Activated naive CD8-positive, alpha-beta T cell treated with anti-CD3 and anti-CD28 coated beads, Interleukin-2, amount 10 ng/mL, durations not matched to agents 7 days and 5 days (primary cell): ENCODE measurements around the gene ABHD12B. TPM values are rescaled to one million over a fixed set of nuclear protein-coding genes. Genes with fewer than 3 reads are reported as not detected.

Source experiments
- ATAC-seq: fragments of 150-1000 bp; cut with Tn5 transposase; one replicate; pipeline ENCODE4 v1.10.0; 2021; ENCODE audit warnings: low read depth, moderate library complexity
- POLR2A ChIA-PET: fragments of 350-600 bp; sonication (Branson Sonifier 250); formaldehyde crosslinking; loops from one replicate; lab custom pipeline; 2021; ENCODE audit warnings: antibody characterized with exemption; lab: Charles Lee
- DNase-seq: peaks from one replicate; pipeline ENCODE4 v3.0.0; 2021
- H3K27ac Mint-ChIP-seq: one replicate; pipeline ENCODE4 v1.8.0; 2022; ENCODE audit warnings: mild to moderate bottlenecking, mixed read lengths
- H3K27me3 Mint-ChIP-seq: one replicate; pipeline ENCODE4 v1.8.0; 2022; ENCODE audit warnings: mild to moderate bottlenecking, moderate library complexity, mixed read lengths
- H3K36me3 Mint-ChIP-seq: one replicate; pipeline ENCODE4 v1.8.0; 2021; ENCODE audit warnings: mild to moderate bottlenecking, mixed read lengths
- H3K4me1 Mint-ChIP-seq: one replicate; pipeline ENCODE4 v1.8.0; 2021; ENCODE audit warnings: mixed read lengths
- H3K4me3 Mint-ChIP-seq: one replicate; pipeline ENCODE4 v1.8.0; 2022; ENCODE audit warnings: mild to moderate bottlenecking, moderate library complexity, mixed read lengths
- H3K9me3 Mint-ChIP-seq: one replicate; pipeline ENCODE4 v1.8.0; 2021; ENCODE audit warnings: mixed read lengths
- total RNA-seq, 2 experiments: library from RNA; stranded (reverse); gene quantifications; one replicate each; pipeline ENCODE4 v1.2.3, GENCODE V29; 2021

The ABHD12B gene
- total RNA-seq, 2 experiments from 2014 or later: not detected

GRCh38 chr14:50920482-50921230, 48.8 kb downstream of the ABHD12B start:
- DNase-seq (no peak), ATAC-seq (no peak)
- Mint-ChIP-seq H3K27ac (no peak overlapping the region), H3K9me3 (no peaks in the 10 kb centered on the region), H3K4me1 (no peaks in the 10 kb centered on the region), H3K27me3 (peaks cover 8% of the 10 kb centered on the region), H3K36me3 (no peaks in the 10 kb centered on the region), H3K4me3 (no peak overlapping the region)
- POLR2A ChIA-PET: no interaction called here

DNA sequence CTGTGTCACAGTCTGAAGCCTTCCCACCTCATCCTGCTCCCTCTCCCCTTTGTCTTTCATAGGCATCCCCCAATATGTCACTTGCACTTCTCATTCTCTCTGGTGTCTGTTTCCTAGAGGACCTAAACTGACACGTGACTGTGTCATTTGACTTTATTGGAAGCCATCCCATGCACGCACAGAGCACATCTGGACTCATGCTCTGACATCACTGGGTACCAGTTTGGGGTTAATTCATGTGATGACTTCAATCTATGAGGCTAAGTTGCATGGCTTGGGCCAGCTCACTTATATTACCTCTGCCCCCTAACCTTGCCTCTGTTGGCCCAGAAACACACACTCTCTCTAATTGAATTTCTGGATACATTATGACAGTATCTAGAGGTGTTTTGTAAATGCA, 51.0 kb downstream of the ABHD12B start:
- H3K9me3 Mint-ChIP-seq: no peaks in the 10 kb centered on the region
- H3K4me3 Mint-ChIP-seq: no peak overlapping the region
- POLR2A ChIA-PET: no interaction called here
- H3K27me3 Mint-ChIP-seq: peaks cover 7% of the 10 kb centered on the region
- DNase-seq (no peak), ATAC-seq (no peak)
- no peaks in the 10 kb centered on the region for H3K36me3 Mint-ChIP-seq
- no peak overlapping the region for H3K27ac Mint-ChIP-seq
- H3K4me1 Mint-ChIP-seq: peaks cover 1% of the 10 kb centered on the region

- DNase-seq (no peak), ATAC-seq (no peak)
- Mint-ChIP-seq H3K27ac (no peak overlapping the region), H3K27me3 (peaks cover 4% of the 10 kb centered on the region), H3K4me1 (peaks cover 1% of the 10 kb centered on the region), H3K36me3 (no peaks in the 10 kb centered on the region), H3K4me3 (no peak overlapping the region), H3K9me3 (no peaks in the 10 kb centered on the region)
- POLR2A ChIA-PET: no interaction called here
These were observed 52.4 kb downstream of the ABHD12B start for GRCh38 chr14:50924236-50924635.

GRCh38 chr14:50924843-50925242, 53.0 kb downstream of the ABHD12B start:
- no peaks in the 10 kb centered on the region for H3K9me3 Mint-ChIP-seq
- H3K4me1 Mint-ChIP-seq: peaks cover 1% of the 10 kb centered on the region
- DNase-seq (no peak), ATAC-seq (no peak)
- H3K27me3 Mint-ChIP-seq: peaks cover 4% of the 10 kb centered on the region
- H3K4me3 Mint-ChIP-seq: no peak overlapping the region
- H3K27ac Mint-ChIP-seq: no peak overlapping the region
- H3K36me3 Mint-ChIP-seq: no peaks in the 10 kb centered on the region
- POLR2A ChIA-PET: no interaction called here

DNA sequence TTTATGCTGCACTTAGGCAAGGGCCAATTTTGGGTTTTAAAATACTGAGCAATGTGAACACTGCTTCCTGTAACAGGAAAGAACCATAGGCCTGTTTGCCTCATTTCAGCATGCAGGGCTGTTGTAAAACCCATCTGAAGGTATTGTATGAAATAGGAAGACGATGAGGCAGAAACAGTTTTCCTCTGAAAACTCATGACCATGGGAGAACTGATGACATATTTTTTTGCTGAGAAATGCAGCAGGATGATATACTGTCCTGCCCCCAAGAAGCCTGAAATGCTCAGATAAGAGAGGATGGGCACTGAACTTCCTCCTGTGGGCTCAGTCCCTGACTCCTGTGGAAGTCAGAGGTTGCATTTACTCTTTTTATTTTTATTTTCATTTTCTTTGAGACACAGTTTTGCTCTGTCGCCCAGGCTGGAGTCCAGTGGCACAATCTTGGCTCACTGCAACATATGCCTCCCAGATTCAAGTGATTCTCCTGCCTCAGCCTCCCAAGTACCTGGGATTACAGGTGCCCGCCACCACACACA, 55.1 kb downstream of the ABHD12B start:
- Mint-ChIP-seq H3K4me3 (no peak overlapping the region), H3K36me3 (no peaks in the 10 kb centered on the region), H3K4me1 (peaks cover 1% of the 10 kb centered on the region), H3K27me3 (peaks cover 14% of the 10 kb centered on the region), H3K27ac (no peak overlapping the region), H3K9me3 (no peaks in the 10 kb centered on the region)
- POLR2A ChIA-PET: no interaction called here
- DNase-seq: no peak
- ATAC-seq: no peak

DNA sequence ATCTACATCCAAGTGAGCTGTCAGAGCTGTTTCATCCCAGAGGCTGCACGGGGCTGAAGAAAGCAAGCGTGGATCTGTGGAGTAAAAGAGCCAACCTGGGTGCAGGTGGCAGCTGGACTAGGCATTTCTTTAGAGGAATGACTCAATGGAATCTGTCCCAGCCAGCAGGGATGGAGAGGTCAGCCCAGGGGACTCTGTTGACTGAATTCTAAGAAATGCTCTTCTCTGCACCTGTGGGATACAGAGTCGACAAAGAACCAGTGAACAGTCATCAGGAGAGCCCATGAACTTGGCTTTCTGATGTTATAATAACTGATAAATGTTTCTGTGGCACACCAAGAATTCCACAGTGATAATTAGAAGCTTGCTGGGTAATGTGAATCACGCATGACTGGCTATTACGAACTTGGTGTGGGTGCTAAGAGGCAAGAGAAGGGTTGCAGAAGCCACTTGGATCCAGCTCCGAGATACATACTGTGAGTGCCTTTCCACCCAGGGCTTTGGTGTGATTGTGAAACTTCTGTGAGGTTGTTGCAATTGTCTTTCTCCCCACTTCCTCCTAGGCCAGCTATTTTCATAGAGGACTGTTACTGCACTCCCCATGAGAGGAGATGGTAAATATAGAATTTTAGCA, 56.3 kb downstream of the ABHD12B start:
- H3K36me3 Mint-ChIP-seq: no peaks in the 10 kb centered on the region
- POLR2A ChIA-PET: no interaction called here
- ATAC-seq (no peak), DNase-seq (no peak)
- peaks cover 14% of the 10 kb centered on the region for H3K27me3 Mint-ChIP-seq
- H3K27ac Mint-ChIP-seq: no peak overlapping the region
- H3K4me1 Mint-ChIP-seq: peaks cover 1% of the 10 kb centered on the region
- H3K9me3 Mint-ChIP-seq: no peaks in the 10 kb centered on the region
- H3K4me3 Mint-ChIP-seq: no peak overlapping the region

DNA sequence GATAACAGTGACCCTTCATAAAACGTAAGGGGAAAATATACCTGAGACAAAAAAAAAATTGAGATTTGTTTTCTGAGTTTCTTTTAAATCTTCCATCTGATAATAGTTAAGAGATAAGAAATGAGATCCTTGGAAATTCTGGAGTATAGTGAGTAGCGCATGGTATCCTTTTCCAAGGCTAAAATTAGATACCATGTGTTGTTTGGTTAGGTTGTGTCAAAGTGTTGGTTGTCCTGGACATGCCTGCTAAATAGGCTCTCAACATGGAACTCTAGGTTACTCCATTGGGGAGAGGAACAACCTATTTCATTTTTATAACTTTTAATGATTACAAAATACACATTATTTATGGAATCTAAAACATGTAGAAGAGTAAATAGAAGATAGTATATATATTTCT, 57.7 kb downstream of the ABHD12B start:
- DNase-seq: no peak
- POLR2A ChIA-PET: no interaction called here
- peaks cover 1% of the 10 kb centered on the region for H3K4me1 Mint-ChIP-seq
- ATAC-seq: no peak
- H3K27me3 Mint-ChIP-seq: peaks cover 14% of the 10 kb centered on the region
- no peaks in the 10 kb centered on the region for H3K36me3 Mint-ChIP-seq
- H3K4me3 Mint-ChIP-seq: no peak overlapping the region
- H3K27ac Mint-ChIP-seq: no peak overlapping the region
- no peaks in the 10 kb centered on the region for H3K9me3 Mint-ChIP-seq

DNA sequence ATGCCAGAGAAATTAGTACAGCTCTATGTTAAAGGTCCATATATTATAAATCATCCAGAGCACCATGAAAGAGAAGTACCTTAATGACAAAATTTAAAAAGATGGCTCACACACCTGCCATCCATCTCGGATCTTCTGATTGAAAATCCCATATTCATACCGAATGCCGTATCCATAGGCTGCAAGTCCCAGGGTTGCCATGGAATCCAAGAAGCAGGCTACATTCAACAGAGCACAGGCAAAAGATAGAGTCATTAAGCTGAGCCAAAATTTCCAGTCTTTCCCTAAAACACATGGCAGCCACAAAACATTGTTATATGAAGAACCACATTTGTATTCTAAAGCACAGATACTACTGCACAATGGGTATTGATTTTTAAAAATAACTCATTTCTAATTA, 59.7 kb downstream of the ABHD12B start:
- no peak for DNase-seq
- Mint-ChIP-seq H3K9me3 (no peaks in the 10 kb centered on the region), H3K4me3 (no peak overlapping the region), H3K4me1 (peaks cover 1% of the 10 kb centered on the region), H3K27me3 (peaks cover 14% of the 10 kb centered on the region), H3K36me3 (no peaks in the 10 kb centered on the region), H3K27ac (no peak overlapping the region)
- POLR2A ChIA-PET: no interaction called here
- no peak for ATAC-seq

- POLR2A ChIA-PET: no interaction called here
- Mint-ChIP-seq H3K27ac (no peak overlapping the region), H3K9me3 (no peaks in the 10 kb centered on the region), H3K4me3 (no peak overlapping the region), H3K4me1 (no peaks in the 10 kb centered on the region), H3K27me3 (peaks cover 14% of the 10 kb centered on the region), H3K36me3 (no peaks in the 10 kb centered on the region)
- no peak for DNase-seq
- ATAC-seq: no peak
These were observed 60.3 kb downstream of the ABHD12B start for GRCh38 chr14:50932156-50932555.

GRCh38 chr14:50932592-50933495, 61.0 kb downstream of the ABHD12B start:
- ATAC-seq: no peak

DNA sequence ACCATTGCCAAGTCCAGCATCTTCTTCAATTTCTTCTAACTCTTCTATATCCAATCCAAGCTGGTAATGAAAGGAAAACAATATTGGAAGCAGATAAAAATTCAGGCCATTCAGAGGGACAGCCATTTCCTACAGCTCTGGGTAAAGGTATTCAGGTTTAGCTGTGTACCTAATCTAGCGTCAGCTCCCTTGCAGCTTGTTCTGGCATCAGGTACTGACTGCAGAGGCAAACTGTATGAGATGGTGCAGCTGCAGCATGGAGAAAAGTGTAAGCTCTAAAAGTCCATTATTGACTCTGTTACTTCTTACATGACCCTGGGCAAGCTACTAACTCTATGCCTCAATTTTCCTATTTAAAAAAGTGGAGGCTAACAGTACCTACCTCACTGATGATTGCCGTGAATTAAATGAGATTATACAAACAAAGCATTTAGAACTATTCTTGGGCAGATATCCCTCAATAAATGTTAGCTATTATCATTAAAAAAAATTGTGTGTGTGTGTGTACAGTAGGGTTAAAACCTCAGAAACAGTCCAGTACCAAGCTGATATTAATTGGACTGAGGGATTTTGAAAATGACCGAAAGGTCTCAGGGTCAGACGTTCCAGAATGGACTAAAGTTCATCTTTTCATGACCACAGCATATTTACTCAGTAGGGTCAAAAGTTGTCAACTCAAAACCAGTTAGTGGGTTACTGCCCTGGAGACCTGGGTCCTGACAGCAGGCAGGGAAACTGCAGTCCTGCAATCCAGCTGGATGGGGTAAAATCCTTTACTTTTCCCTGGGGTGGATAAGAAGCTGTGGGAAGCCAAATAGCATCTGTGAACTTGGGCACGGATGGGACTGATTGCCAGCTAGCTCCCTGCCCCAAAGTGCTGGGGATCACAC, 63.5 kb downstream of the ABHD12B start:
- no peak for DNase-seq
- H3K27ac Mint-ChIP-seq: no peak overlapping the region
- POLR2A ChIA-PET: no interaction called here
- H3K27me3 Mint-ChIP-seq: peaks cover 22% of the 10 kb centered on the region
- no peaks in the 10 kb centered on the region for H3K9me3 Mint-ChIP-seq
- H3K4me3 Mint-ChIP-seq: no peak overlapping the region
- no peak for ATAC-seq
- H3K4me1 Mint-ChIP-seq: no peaks in the 10 kb centered on the region
- H3K36me3 Mint-ChIP-seq: no peaks in the 10 kb centered on the region

More at GRCh38 chr14:50932592-50933495, 61.0 kb downstream of the ABHD12B start:
- H3K27ac Mint-ChIP-seq: no peak overlapping the region
- POLR2A ChIA-PET: no interaction called here
- no peaks in the 10 kb centered on the region for H3K9me3 Mint-ChIP-seq
- no peak overlapping the region for H3K4me3 Mint-ChIP-seq
- no peaks in the 10 kb centered on the region for H3K4me1 Mint-ChIP-seq
- peaks cover 18% of the 10 kb centered on the region for H3K27me3 Mint-ChIP-seq
- H3K36me3 Mint-ChIP-seq: no peaks in the 10 kb centered on the region
- DNase-seq: no peak

- Mint-ChIP-seq H3K27me3 (peaks cover 21% of the 10 kb centered on the region), H3K4me3 (no peak overlapping the region), H3K4me1 (no peaks in the 10 kb centered on the region), H3K36me3 (no peaks in the 10 kb centered on the region), H3K27ac (no peak overlapping the region), H3K9me3 (no peaks in the 10 kb centered on the region)
- POLR2A ChIA-PET: no interaction called here
- ATAC-seq (no peak), DNase-seq (no peak)
These were observed 64.1 kb downstream of the ABHD12B start for GRCh38 chr14:50936016-50936340.

DNA sequence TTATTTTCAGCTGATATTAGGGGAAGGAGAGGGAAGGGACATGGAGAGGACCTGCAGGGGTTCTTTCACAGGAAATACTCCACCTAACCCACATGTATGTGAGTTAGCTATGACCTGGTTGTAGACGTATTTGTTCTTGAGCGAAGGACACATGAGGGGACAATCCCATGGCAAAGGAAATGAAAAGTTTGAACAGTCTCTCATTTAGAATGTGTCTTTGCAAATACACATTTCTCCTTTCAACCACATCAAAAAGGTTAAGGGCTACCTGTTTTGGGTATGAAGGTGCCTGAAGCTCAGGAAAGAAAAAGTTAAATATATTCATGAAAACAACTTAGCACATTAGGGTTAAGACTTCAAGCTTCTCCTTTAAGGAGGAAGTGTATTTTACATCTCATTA, 65.0 kb downstream of the ABHD12B start:
- POLR2A ChIA-PET: no interaction called here
- no peak overlapping the region for H3K27ac Mint-ChIP-seq
- no peak for ATAC-seq
- DNase-seq: no peak
- peaks cover 24% of the 10 kb centered on the region for H3K27me3 Mint-ChIP-seq
- H3K4me1 Mint-ChIP-seq: no peaks in the 10 kb centered on the region
- H3K4me3 Mint-ChIP-seq: no peak overlapping the region
- H3K9me3 Mint-ChIP-seq: no peaks in the 10 kb centered on the region
- no peaks in the 10 kb centered on the region for H3K36me3 Mint-ChIP-seq
